Measurements from ENCODE around the gene TBCD.

DNA sequence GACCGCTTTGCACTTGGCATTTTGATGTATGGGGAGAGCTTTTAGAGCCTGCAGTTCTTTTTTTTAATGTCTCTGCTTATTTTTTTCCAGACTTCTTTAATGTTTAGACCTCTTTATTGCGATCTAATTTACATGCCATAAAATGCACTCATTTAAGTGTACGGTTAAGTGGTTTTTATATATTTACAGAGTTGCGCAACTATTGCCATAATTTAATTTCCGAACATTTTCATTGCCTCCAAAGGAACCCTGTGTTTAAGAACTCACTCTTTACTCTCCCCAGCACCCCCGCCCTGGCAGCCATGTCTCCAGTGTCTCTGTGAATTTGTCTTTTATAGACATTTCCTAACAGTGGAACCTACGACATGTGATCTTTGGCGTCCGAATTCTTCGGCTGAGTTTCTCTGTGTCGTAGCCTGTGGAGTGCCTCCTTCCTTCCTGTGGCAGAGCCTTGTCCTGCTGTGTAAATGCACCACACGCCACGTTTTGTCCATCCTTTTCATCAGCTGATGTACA is 64.0 kb downstream of the TBCD start:
- TF ChIP-seq, protein P1, sequence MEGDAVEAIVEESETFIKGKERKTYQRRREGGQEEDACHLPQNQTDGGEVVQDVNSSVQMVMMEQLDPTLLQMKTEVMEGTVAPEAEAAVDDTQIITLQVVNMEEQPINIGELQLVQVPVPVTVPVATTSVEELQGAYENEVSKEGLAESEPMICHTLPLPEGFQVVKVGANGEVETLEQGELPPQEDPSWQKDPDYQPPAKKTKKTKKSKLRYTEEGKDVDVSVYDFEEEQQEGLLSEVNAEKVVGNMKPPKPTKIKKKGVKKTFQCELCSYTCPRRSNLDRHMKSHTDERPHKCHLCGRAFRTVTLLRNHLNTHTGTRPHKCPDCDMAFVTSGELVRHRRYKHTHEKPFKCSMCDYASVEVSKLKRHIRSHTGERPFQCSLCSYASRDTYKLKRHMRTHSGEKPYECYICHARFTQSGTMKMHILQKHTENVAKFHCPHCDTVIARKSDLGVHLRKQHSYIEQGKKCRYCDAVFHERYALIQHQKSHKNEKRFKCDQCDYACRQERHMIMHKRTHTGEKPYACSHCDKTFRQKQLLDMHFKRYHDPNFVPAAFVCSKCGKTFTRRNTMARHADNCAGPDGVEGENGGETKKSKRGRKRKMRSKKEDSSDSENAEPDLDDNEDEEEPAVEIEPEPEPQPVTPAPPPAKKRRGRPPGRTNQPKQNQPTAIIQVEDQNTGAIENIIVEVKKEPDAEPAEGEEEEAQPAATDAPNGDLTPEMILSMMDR (IDR thresholded peaks at IDR 0.05) = no peak
- no peak for TF ChIP-seq CREB1 (CRISPR knock-in tag; IDR thresholded peaks at IDR 0.05)
- TF ChIP-seq, protein P2, sequence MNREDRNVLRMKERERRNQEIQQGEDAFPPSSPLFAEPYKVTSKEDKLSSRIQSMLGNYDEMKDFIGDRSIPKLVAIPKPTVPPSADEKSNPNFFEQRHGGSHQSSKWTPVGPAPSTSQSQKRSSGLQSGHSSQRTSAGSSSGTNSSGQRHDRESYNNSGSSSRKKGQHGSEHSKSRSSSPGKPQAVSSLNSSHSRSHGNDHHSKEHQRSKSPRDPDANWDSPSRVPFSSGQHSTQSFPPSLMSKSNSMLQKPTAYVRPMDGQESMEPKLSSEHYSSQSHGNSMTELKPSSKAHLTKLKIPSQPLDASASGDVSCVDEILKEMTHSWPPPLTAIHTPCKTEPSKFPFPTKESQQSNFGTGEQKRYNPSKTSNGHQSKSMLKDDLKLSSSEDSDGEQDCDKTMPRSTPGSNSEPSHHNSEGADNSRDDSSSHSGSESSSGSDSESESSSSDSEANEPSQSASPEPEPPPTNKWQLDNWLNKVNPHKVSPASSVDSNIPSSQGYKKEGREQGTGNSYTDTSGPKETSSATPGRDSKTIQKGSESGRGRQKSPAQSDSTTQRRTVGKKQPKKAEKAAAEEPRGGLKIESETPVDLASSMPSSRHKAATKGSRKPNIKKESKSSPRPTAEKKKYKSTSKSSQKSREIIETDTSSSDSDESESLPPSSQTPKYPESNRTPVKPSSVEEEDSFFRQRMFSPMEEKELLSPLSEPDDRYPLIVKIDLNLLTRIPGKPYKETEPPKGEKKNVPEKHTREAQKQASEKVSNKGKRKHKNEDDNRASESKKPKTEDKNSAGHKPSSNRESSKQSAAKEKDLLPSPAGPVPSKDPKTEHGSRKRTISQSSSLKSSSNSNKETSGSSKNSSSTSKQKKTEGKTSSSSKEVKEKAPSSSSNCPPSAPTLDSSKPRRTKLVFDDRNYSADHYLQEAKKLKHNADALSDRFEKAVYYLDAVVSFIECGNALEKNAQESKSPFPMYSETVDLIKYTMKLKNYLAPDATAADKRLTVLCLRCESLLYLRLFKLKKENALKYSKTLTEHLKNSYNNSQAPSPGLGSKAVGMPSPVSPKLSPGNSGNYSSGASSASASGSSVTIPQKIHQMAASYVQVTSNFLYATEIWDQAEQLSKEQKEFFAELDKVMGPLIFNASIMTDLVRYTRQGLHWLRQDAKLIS (CRISPR knock-in tag; IDR thresholded peaks at IDR 0.05; ENCODE audit: borderline replicate concordance) = no peak
- TF ChIP-seq, protein P3, sequence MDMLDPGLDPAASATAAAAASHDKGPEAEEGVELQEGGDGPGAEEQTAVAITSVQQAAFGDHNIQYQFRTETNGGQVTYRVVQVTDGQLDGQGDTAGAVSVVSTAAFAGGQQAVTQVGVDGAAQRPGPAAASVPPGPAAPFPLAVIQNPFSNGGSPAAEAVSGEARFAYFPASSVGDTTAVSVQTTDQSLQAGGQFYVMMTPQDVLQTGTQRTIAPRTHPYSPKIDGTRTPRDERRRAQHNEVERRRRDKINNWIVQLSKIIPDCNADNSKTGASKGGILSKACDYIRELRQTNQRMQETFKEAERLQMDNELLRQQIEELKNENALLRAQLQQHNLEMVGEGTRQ (CRISPR knock-in tag; IDR thresholded peaks at IDR 0.05) = no peak
- TF ChIP-seq, protein P4, sequence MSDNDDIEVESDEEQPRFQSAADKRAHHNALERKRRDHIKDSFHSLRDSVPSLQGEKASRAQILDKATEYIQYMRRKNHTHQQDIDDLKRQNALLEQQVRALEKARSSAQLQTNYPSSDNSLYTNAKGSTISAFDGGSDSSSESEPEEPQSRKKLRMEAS (CRISPR knock-in tag; IDR thresholded peaks at IDR 0.05) = no peak
